ENCODE data around the gene SENP5. TPM values are rescaled to one million over a fixed set of nuclear protein-coding genes. Genes with fewer than 3 reads are reported as not detected.
A peak's percentile ranks its signal among the peaks of the same experiment; 100 is the strongest.
"Not testable (repeated sequence)": the region's sequence is repeated elsewhere in the genome, so short reads cannot be mapped to it uniquely, and the experiment has no call there.

Gene SENP5
- total and polyA plus RNA-seq, 2 donors from 2014 or later: 5.8 to 27.5 TPM

DNA sequence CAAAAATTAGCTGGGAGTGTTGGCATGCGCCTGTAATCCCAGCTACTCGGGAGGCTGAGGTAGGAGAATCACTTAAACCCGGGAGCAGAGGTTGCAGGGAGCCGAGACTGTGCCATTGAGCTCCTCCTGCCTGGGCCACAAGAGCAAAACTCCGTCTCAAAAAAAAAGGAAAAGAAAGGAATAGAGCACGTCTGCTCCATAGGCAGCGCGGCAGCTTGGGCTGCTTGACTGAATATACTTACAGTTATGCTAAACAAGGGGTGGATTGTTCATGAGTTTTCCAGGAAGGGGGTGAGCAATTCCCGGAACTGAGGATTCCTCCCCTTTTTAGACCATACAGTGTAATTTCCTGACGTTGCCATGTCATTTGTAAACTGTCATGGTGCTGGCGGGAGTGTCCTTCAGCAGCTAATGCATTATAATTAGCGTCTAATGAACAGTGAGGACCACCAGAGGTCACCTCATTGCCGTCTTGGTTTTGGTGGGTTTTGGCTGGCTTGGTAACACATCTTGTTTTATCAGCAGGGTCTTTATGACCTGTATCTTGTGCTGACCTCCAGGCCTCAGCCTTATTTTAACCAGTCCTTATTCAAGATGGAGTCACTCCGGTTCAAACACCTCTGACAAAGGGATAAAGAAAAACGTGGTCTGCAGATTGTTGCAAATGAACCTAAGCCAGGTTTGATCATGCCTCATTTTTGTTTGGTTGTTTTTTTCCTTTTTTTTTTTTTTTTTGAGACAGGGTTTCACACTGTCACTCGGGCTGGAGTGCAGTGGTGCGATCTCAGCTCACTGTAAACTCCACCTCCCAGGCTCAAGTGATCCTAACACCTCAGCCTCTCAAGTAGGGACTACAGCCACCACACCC, 24.9 kb upstream of the SENP5 start:
- no peaks in the 10 kb centered on the region for H3K27me3 ChIP-seq (ENCODE audit: control insufficient read depth, insufficient read depth, low read length)
- no peak for DNase-seq
- TF ChIP-seq, protein P1, sequence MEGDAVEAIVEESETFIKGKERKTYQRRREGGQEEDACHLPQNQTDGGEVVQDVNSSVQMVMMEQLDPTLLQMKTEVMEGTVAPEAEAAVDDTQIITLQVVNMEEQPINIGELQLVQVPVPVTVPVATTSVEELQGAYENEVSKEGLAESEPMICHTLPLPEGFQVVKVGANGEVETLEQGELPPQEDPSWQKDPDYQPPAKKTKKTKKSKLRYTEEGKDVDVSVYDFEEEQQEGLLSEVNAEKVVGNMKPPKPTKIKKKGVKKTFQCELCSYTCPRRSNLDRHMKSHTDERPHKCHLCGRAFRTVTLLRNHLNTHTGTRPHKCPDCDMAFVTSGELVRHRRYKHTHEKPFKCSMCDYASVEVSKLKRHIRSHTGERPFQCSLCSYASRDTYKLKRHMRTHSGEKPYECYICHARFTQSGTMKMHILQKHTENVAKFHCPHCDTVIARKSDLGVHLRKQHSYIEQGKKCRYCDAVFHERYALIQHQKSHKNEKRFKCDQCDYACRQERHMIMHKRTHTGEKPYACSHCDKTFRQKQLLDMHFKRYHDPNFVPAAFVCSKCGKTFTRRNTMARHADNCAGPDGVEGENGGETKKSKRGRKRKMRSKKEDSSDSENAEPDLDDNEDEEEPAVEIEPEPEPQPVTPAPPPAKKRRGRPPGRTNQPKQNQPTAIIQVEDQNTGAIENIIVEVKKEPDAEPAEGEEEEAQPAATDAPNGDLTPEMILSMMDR (IDR thresholded peaks at IDR 0.05; ENCODE audit: borderline replicate concordance, extremely low read depth, insufficient read depth): no peak
- H3K36me3 ChIP-seq (ENCODE audit: control insufficient read depth in 2 of 3, insufficient read depth in 3 of 3, low read length in 3 of 3): no peaks in the 10 kb centered on the region
- no peaks in the 10 kb centered on the region for H3K4me1 ChIP-seq (ENCODE audit: control insufficient read depth in 2 of 3, insufficient read depth in 2 of 3, low read depth in 1 of 3, low read length in 3 of 3)
- H3K9me3 ChIP-seq (ENCODE audit: control insufficient read depth in 2 of 3, insufficient read depth in 1 of 3, low read length in 3 of 3): no peaks in the 10 kb centered on the region
- H3K9ac ChIP-seq (ENCODE audit: low read length in 3 of 3): no peak overlapping the region
- H3K27ac ChIP-seq (ENCODE audit: low read depth in 2 of 2, low read length in 2 of 2): no peak overlapping the region
- FAIRE-seq: no peak
- no peak overlapping the region for H3K4me3 ChIP-seq (ENCODE audit: low read length in 3 of 3)
- intact Hi-C loops (cut with DNase I): no loop called here

DNA sequence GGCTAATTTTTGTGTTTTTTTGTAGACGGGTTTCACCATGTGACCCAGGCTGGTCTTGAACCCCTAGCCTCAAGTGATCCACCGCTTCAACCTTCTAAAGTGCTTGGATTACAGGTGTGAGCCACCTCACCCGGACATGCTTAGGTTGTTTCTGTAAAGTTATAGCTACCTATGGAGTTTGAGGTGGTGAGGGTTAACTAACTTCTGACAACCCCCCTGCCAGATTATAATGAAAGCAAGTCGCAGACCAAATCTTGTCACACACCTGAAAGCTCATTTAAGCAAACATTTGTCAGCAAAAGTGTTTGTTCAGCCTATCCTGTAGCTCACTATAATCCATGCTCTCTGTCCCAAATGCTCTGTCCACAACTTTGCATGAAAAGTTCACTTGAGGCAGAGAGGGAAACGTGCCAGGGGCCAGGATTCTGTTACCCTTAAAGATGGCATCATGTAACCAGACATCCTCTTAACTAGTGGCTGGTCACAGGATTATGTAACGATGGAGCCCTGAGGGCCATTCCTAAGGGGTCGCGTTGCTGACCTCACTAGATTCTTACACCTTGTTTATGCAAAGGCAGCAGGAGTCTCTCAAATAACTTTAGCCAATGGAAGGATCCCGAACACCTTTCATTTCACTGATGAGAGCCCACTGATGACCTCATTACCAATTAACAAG, 24.1 kb upstream of the SENP5 start:
- intact Hi-C loops (cut with DNase I): no loop called here

DNA sequence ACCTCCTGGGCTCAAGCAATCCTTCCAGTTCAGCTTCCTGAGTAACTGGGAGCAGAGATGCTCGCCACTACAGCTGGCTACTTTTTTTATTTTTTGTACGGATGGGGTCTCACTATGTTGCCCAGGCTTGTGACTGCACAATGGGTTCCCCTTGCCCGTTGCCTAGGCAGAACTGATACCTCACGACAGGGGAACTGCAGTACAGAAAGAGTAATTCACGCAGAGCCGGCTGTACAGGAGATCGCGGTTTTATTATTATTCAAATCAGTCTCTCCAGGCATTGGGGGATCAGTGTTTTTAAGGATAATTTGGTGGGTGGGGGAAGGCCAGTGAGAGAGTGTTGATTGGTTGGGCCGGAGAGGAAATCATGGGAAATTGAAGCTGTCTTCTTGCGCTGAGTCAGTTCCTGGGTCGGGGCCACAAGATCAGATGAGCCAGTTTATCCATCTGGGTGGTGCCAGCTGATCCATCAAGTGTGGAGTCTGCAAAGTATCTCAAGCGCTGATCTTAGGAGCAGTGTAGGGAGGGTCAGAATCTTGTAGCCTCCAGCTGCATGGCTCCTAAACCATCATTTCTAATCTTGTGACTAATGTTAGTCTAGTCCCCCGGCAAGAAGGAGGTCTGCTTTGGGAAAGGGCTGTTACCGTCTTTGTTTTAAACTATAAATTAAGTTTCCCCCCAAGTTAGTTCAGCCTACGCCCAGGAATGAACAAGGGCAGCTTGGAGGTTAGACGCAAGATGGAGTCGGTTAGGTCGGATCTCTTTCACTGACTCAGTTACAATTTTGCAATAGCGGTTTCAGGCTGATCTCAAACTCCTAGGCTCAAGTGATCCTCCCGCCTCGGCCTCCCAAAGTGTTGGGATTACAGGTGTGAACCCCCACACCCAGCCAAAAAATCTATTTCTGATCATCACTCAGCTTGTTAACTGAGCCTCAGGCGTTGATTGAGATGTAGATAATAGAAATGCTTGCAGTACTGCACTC, 23.2 kb upstream of the SENP5 start:
- H3K36me3 ChIP-seq (ENCODE audit: control insufficient read depth in 2 of 3, insufficient read depth in 3 of 3, low read length in 3 of 3); H3K9me3 ChIP-seq (ENCODE audit: control insufficient read depth in 2 of 3, insufficient read depth in 1 of 3, low read length in 3 of 3); H3K4me1 ChIP-seq (ENCODE audit: control insufficient read depth in 2 of 3, insufficient read depth in 2 of 3, low read depth in 1 of 3, low read length in 3 of 3); H3K27ac ChIP-seq (ENCODE audit: low read depth in 2 of 2, low read length in 2 of 2); DNase-seq; H3K27me3 ChIP-seq (ENCODE audit: control insufficient read depth, insufficient read depth, low read length); FAIRE-seq; H3K9ac ChIP-seq (ENCODE audit: low read length in 3 of 3); intact Hi-C loops (cut with DNase I); H3K4me3 ChIP-seq (ENCODE audit: low read length in 3 of 3): not testable (repeated sequence)

More for the DNA sequence above, 24.1 kb upstream of the SENP5 start:
- Histone ChIP-seq H3K36me3 (ENCODE audit: control insufficient read depth in 2 of 3, insufficient read depth in 3 of 3, low read length in 3 of 3) (no peaks in the 10 kb centered on the region), H3K27me3 (ENCODE audit: control insufficient read depth, insufficient read depth, low read length) (no peaks in the 10 kb centered on the region), H3K9ac (ENCODE audit: low read length in 3 of 3) (peak overlapping the region in 1 of 3 donors; percentile 1), H3K9me3 (ENCODE audit: control insufficient read depth in 2 of 3, insufficient read depth in 1 of 3, low read length in 3 of 3) (no peaks in the 10 kb centered on the region), H3K4me3 (ENCODE audit: low read length in 3 of 3) (no peak overlapping the region), H3K27ac (ENCODE audit: low read depth in 2 of 2, low read length in 2 of 2) (no peak overlapping the region), H3K4me1 (ENCODE audit: control insufficient read depth in 2 of 3, insufficient read depth in 2 of 3, low read depth in 1 of 3, low read length in 3 of 3) (no peaks in the 10 kb centered on the region)
- TF ChIP-seq, protein P1 (IDR thresholded peaks at IDR 0.05; ENCODE audit: borderline replicate concordance, extremely low read depth, insufficient read depth): no peak
- FAIRE-seq (no peak), DNase-seq (peak in 3 of 5 donors; percentile 16 to 21 (median 18))

DNA sequence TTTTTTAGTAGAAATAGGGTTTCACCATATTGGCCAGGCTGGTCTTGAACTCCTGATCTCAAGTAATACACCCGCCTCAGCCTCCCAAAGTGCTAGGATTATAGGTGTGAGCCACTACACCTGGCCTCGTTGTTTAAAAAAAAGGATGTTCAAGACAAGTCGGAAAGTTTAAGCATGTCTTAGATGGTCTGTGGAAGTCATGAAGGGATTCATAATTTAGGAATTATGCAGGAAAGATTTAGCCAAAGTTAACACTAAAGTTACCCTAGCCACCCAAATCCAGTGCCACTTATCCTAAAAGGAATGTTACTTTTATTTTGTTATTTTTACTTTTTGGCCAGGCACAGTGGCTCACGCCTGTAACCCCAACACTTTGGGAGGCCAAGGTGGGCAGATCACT, 19.3 kb upstream of the SENP5 start:
- FAIRE-seq; intact Hi-C loops (cut with DNase I): not testable (repeated sequence)

More for the DNA sequence above, 19.3 kb upstream of the SENP5 start:
- DNase-seq; H3K27me3 ChIP-seq (ENCODE audit: control insufficient read depth, insufficient read depth, low read length); H3K4me3 ChIP-seq (ENCODE audit: low read length in 3 of 3); H3K9me3 ChIP-seq (ENCODE audit: control insufficient read depth in 2 of 3, insufficient read depth in 1 of 3, low read length in 3 of 3); H3K27ac ChIP-seq (ENCODE audit: low read depth in 2 of 2, low read length in 2 of 2); H3K4me1 ChIP-seq (ENCODE audit: control insufficient read depth in 2 of 3, insufficient read depth in 2 of 3, low read depth in 1 of 3, low read length in 3 of 3); H3K36me3 ChIP-seq (ENCODE audit: control insufficient read depth in 2 of 3, insufficient read depth in 3 of 3, low read length in 3 of 3); H3K9ac ChIP-seq (ENCODE audit: low read length in 3 of 3): not testable (repeated sequence)

All from kidney (tissue), 14 donors.